IMR-90 (cell line): ENCODE results near the gene GABRD. TPM values are rescaled to one million over a fixed set of nuclear protein-coding genes. Genes with fewer than 3 reads are reported as not detected.

Source experiments
- ATAC-seq: fragments of 200-7000 bp; cut with Tn5 transposase; 2 replicates; pipeline ENCODE4 v1.9.1; 2020; ENCODE audit warnings: low read depth, mild to moderate bottlenecking, moderate library complexity
- BruUV-seq: library from RNA; stranded (reverse); fragments of 400-500 nt; replicated peaks from 2 replicates; lab custom pipeline; 2021; lab: Mats Ljungman, UMichigan
- CTCF ChIA-PET: fragments of 300-600 bp; formaldehyde crosslinking; extraction: SDS; loops from one replicate; lab custom pipeline; 2021; ENCODE audit warnings: antibody characterized with exemption; lab: Yijun Ruan, JAX
- POLR2A ChIA-PET: fragments of 300-600 bp; sonication (Branson Sonifier 250); formaldehyde crosslinking; loops from one replicate; lab custom pipeline; 2022; ENCODE audit warnings: antibody characterized with exemption; ENCODE audit not compliant: unreplicated experiment; lab: Charles Lee
- DNase-seq: peaks from one replicate; pipeline ENCODE4 v3.0.0; 2013
- H2AFZ ChIP-seq: replicated peaks from 2 replicates; pipeline ENCODE3; 2013; ENCODE audit warnings: low read length, mild to moderate bottlenecking; ENCODE audit not compliant: poor library complexity
- H2AK5ac ChIP-seq: 2 replicates; pipeline ENCODE4 v1.6.1; 2013; ENCODE audit warnings: low read depth, low read length, inconsistent platforms
- H2AK9ac ChIP-seq: replicated peaks from 2 replicates; pipeline ENCODE3; 2013; ENCODE audit warnings: mild to moderate bottlenecking, low read depth, low read length, moderate library complexity; ENCODE audit not compliant: poor library complexity
- H2BK120ac ChIP-seq: 2 replicates; pipeline ENCODE4 v1.6.1; 2013; ENCODE audit warnings: low read depth, low read length, inconsistent platforms
- H2BK15ac ChIP-seq: 3 replicates; pipeline ENCODE4 v1.6.1; 2013; ENCODE audit warnings: low read depth, low read length, inconsistent platforms
- H2BK20ac ChIP-seq: 2 replicates; pipeline ENCODE4 v1.6.1; 2013; ENCODE audit warnings: low read depth, mild to moderate bottlenecking, inconsistent platforms, low read length, moderate library complexity
- H2BK5ac ChIP-seq: 2 replicates; pipeline ENCODE4 v1.6.1; 2013; ENCODE audit warnings: mild to moderate bottlenecking, low read depth, low read length, inconsistent platforms; ENCODE audit not compliant: poor library complexity, severe bottlenecking
- H3K14ac ChIP-seq: replicated peaks from 2 replicates; pipeline ENCODE4 v1.6.1; 2013; ENCODE audit warnings: low read depth, low read length, inconsistent platforms
- H3K18ac ChIP-seq: 2 replicates; pipeline ENCODE4 v1.6.1; 2013; ENCODE audit warnings: low read depth, low read length, control low read depth
- H3K23ac ChIP-seq: 2 replicates; pipeline ENCODE4 v1.6.1; 2013; ENCODE audit warnings: low read depth, low read length, inconsistent platforms
- H3K27ac ChIP-seq: 2 replicates; pipeline ENCODE4 v1.5.1; 2013; ENCODE audit warnings: mild to moderate bottlenecking, control low read depth, low read length; ENCODE audit not compliant: insufficient read depth
- H3K27me3 ChIP-seq: 2 replicates; pipeline ENCODE4 v1.6.1; 2013; ENCODE audit warnings: low read length; ENCODE audit not compliant: control insufficient read depth, insufficient read depth
- H3K36me3 ChIP-seq: 2 replicates; pipeline ENCODE4 v1.6.1; 2013; ENCODE audit warnings: low read length, mixed read lengths; ENCODE audit not compliant: control insufficient read depth, insufficient read depth
- H3K4ac ChIP-seq: 2 replicates; pipeline ENCODE4 v1.6.1; 2013; ENCODE audit warnings: low read depth, low read length, inconsistent platforms
- H3K4me1 ChIP-seq: 2 replicates; pipeline ENCODE4 v1.6.1; 2013; ENCODE audit warnings: low read length, mixed read lengths; ENCODE audit not compliant: control insufficient read depth, insufficient read depth
- H3K4me2 ChIP-seq: 2 replicates; pipeline ENCODE4 v1.6.1; 2013; ENCODE audit warnings: low read depth, mild to moderate bottlenecking, control low read depth, low read length, moderate library complexity
- H3K4me3 ChIP-seq: 2 replicates; pipeline ENCODE4 v1.5.1; 2013; ENCODE audit warnings: low read depth, mild to moderate bottlenecking, control low read depth, low read length, moderate library complexity; ENCODE audit not compliant: insufficient read depth
- H3K56ac ChIP-seq: 2 replicates; pipeline ENCODE4 v1.6.1; 2013; ENCODE audit warnings: low read length, inconsistent platforms; ENCODE audit not compliant: insufficient read depth; ENCODE audit errors: extremely low read depth
- H3K79me1 ChIP-seq, 2 experiments: 2 replicates each; pipeline ENCODE4 v1.6.1; 2013; ENCODE audit warnings: low read length in 2 of 2, inconsistent platforms in 1 of 2, low read depth in 1 of 2
- H3K9ac ChIP-seq: 2 replicates; pipeline ENCODE4 v1.6.1; 2013; ENCODE audit warnings: low read depth, low read length, control low read depth
- H3K9me1 ChIP-seq: 2 replicates; pipeline ENCODE4 v1.6.1; 2013; ENCODE audit warnings: low read length, inconsistent platforms; ENCODE audit not compliant: insufficient read depth
- H3K9me3 ChIP-seq: 2 replicates; pipeline ENCODE4 v1.6.1; 2013; ENCODE audit warnings: low read length; ENCODE audit not compliant: control insufficient read depth, insufficient read depth
- H4K20me1 ChIP-seq: 2 replicates; pipeline ENCODE4 v1.6.1; 2013; ENCODE audit warnings: low read length, inconsistent platforms; ENCODE audit not compliant: insufficient read depth
- H4K5ac ChIP-seq: 2 replicates; pipeline ENCODE4 v1.6.1; 2013; ENCODE audit warnings: mild to moderate bottlenecking, low read depth, low read length, control low read depth
- H4K8ac ChIP-seq, 2 experiments: 2 replicates each; pipeline ENCODE4 v1.6.1; 2013; ENCODE audit warnings: low read depth in 2 of 2, low read length in 2 of 2, control low read depth in 1 of 2, inconsistent platforms in 1 of 2
- H4K91ac ChIP-seq: 2 replicates; pipeline ENCODE4 v1.6.1; 2013; ENCODE audit warnings: low read depth, low read length, inconsistent platforms; ENCODE audit not compliant: insufficient read depth
- BHLHE40 ChIP-seq: fragments of 150-350 bp; IDR thresholded peaks from 2 replicates; pipeline ENCODE4 v1.6.1; 2016; ENCODE audit warnings: mild to moderate bottlenecking, low read depth, low read length
- CEBPB ChIP-seq: IDR thresholded peaks from 2 replicates; pipeline ENCODE4 v1.6.1; 2012; ENCODE audit warnings: low read depth, low read length, improper control_type of control experiment
- FOS ChIP-seq: fragments of 150-350 bp; IDR thresholded peaks from 2 replicates; pipeline ENCODE4 v1.6.1; 2016; ENCODE audit warnings: low read depth, low read length
- MAFK ChIP-seq: IDR thresholded peaks from 2 replicates; pipeline ENCODE4 v1.6.1; 2012; ENCODE audit warnings: low read depth, low read length, improper control_type of control experiment
- MAZ ChIP-seq: IDR thresholded peaks from 2 replicates; pipeline ENCODE4 v1.6.1; 2012; ENCODE audit warnings: low read depth, mild to moderate bottlenecking, low read length, improper control_type of control experiment, moderate library complexity, borderline replicate concordance
- POLR2A ChIP-seq: IDR thresholded peaks from 2 replicates; pipeline ENCODE4 v1.6.1; 2012; ENCODE audit warnings: mild to moderate bottlenecking, low read depth, low read length
- RFX5 ChIP-seq: IDR thresholded peaks from 2 replicates; pipeline ENCODE4 v1.8.0; 2012; ENCODE audit warnings: low read depth, mild to moderate bottlenecking, low read length, moderate library complexity
- SMC3 ChIP-seq: fragments of 150-350 bp; IDR thresholded peaks from 2 replicates; pipeline ENCODE4 v1.6.1; 2016; ENCODE audit warnings: low read depth, mild to moderate bottlenecking, antibody characterized with exemption, low read length, moderate library complexity
- WGBS, 2 experiments: methylation state at CpG; one replicate each; pipeline versions ENCODE4 v1.1.5 to v1.1.7; 2013; ENCODE audit warnings: missing lambda C conversion rate in 2 of 2; ENCODE audit not compliant: insufficient read length in 1 of 2; ENCODE audit errors: extremely low coverage in 2 of 2; 5-methylcytosine and 5-hydroxymethylcytosine counted together
- dilution Hi-C: fragments of 300-500 bp; cut with HindIII; formaldehyde crosslinking; loops from one replicate; pipeline ENCODE4 v1.14.3; 2018; ENCODE audit warnings: low sequenced_read_pairs; ENCODE audit not compliant: unreplicated experiment
- in situ Hi-C: fragments of 300-500 bp; cut with MboI; formaldehyde crosslinking; loops from 3 replicates; pipeline ENCODE4 v1.14.3; 2019; ENCODE audit warnings: low sequenced_read_pairs, inconsistent platforms, mixed read lengths
- intact Hi-C: fragments of 100-400 bp; cut with micrococcal nuclease; formaldehyde crosslinking; loops from 2 replicates; pipeline ENCODE4 v1.10.0; 2022
- polyA plus RNA-seq, 3 experiments: library from polyadenylated mRNA; depleted of rRNA; stranded (reverse); fragments of >200 nt; gene quantifications; 2 replicates each; pipeline ENCODE4 v1.2.3, GENCODE V29; 2012; ENCODE audit warnings: low replicate concordance in 1 of 3
- total RNA-seq: library from RNA; depleted of rRNA; stranded (reverse); fragments of >200 nt; gene quantifications from 2 replicates; pipeline ENCODE4 v1.2.3, GENCODE V29; 2012
- TF ChIP-seq, protein P1 (sequence below): fragments of 150-350 bp; IDR thresholded peaks from 2 replicates; pipeline ENCODE4 v1.6.1; 2017; ENCODE audit warnings: mild to moderate bottlenecking, antibody characterized with exemption, low read length, low read depth
- TF ChIP-seq, protein P2 (sequence below): conservative IDR thresholded peaks from 2 replicates; pipeline ENCODE4 v1.5.1; 2012; ENCODE audit warnings: mild to moderate bottlenecking, low read depth, low read length, improper control_type of control experiment
- TF ChIP-seq, protein P3 (sequence below): fragments of 150-350 bp; IDR thresholded peaks from 2 replicates; pipeline ENCODE4 v1.6.1; 2016; ENCODE audit warnings: low read depth, mild to moderate bottlenecking, low read length, moderate library complexity, borderline replicate concordance

The GABRD gene
- total and polyA plus RNA-seq, 2 of the 4 experiments (the other 2 are of a cell fraction), result not detected

DNA sequence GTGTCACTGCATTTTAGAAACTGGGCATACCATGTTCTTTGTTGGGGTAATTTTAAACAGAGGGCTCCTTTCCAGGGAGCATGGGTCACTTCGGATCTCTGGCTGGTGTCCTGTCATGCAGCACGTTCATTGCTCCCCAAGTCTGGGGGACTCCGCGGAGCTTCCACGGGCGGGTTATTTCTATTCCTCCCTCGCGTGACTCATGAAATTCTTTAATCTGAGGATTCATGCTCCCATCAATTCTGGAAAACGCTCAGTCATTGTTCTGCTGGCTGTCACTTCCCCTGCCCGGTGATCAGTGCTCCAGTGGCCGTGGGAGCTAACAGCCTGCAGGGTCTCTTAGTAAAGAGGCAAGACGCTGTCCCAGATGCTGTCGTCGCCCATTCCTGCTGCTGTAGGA, 43.6 kb upstream of the GABRD start:
- no peaks in the 10 kb centered on the region for H3K4me1 ChIP-seq
- DNase-seq (no peak), ATAC-seq (no peak)
- H2BK15ac ChIP-seq, result no peak overlapping the region
- peaks cover 5% of the 10 kb centered on the region; the same call in 1 of the 2 replicates for H3K9me3 ChIP-seq
- no peak overlapping the region for H3K4me3 ChIP-seq
- dilution Hi-C loops, result no loop called here
- no peak overlapping the region for H3K9ac ChIP-seq
- H3K27me3 ChIP-seq, result peaks cover 17% of the 10 kb centered on the region; the same call in 1 of the 2 replicates
- H4K91ac ChIP-seq, result no peak overlapping the region
- H3K79me1 ChIP-seq, result no peaks in the 10 kb centered on the region
- TF ChIP-seq MAFK, result no peak
- TF ChIP-seq, protein P1, sequence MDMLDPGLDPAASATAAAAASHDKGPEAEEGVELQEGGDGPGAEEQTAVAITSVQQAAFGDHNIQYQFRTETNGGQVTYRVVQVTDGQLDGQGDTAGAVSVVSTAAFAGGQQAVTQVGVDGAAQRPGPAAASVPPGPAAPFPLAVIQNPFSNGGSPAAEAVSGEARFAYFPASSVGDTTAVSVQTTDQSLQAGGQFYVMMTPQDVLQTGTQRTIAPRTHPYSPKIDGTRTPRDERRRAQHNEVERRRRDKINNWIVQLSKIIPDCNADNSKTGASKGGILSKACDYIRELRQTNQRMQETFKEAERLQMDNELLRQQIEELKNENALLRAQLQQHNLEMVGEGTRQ, result no peak
- TF ChIP-seq FOS, result no peak
- TF ChIP-seq RFX5, result no peak
- TF ChIP-seq POLR2A, result no peak
- no peak for TF ChIP-seq SMC3
- TF ChIP-seq, protein P2, sequence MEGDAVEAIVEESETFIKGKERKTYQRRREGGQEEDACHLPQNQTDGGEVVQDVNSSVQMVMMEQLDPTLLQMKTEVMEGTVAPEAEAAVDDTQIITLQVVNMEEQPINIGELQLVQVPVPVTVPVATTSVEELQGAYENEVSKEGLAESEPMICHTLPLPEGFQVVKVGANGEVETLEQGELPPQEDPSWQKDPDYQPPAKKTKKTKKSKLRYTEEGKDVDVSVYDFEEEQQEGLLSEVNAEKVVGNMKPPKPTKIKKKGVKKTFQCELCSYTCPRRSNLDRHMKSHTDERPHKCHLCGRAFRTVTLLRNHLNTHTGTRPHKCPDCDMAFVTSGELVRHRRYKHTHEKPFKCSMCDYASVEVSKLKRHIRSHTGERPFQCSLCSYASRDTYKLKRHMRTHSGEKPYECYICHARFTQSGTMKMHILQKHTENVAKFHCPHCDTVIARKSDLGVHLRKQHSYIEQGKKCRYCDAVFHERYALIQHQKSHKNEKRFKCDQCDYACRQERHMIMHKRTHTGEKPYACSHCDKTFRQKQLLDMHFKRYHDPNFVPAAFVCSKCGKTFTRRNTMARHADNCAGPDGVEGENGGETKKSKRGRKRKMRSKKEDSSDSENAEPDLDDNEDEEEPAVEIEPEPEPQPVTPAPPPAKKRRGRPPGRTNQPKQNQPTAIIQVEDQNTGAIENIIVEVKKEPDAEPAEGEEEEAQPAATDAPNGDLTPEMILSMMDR, result no peak
- TF ChIP-seq MAZ, result no peak
- no peak for TF ChIP-seq CEBPB
- TF ChIP-seq BHLHE40, result no peak
- TF ChIP-seq, protein P3, sequence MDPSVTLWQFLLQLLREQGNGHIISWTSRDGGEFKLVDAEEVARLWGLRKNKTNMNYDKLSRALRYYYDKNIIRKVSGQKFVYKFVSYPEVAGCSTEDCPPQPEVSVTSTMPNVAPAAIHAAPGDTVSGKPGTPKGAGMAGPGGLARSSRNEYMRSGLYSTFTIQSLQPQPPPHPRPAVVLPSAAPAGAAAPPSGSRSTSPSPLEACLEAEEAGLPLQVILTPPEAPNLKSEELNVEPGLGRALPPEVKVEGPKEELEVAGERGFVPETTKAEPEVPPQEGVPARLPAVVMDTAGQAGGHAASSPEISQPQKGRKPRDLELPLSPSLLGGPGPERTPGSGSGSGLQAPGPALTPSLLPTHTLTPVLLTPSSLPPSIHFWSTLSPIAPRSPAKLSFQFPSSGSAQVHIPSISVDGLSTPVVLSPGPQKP, result no peak
- no peaks in the 10 kb centered on the region for H3K36me3 ChIP-seq
- ChIA-PET POLR2A (no interaction called here), CTCF (no interaction called here)
- H2BK5ac ChIP-seq, result no peak overlapping the region
- H4K20me1 ChIP-seq, result 0 out of 2 replicates have a peak, but pooled peaks cover 6% of the 10 kb centered on the region
- no peak overlapping the region for H3K23ac ChIP-seq
- intact Hi-C loops, result no loop called here
- no peak overlapping the region for H2BK120ac ChIP-seq
- no peak overlapping the region for H2BK20ac ChIP-seq
- no peak overlapping the region for H3K14ac ChIP-seq
- no peak overlapping the region for H3K27ac ChIP-seq
- H2AK9ac ChIP-seq, result no peak overlapping the region
- no peak overlapping the region for H4K5ac ChIP-seq
- no peaks in the 10 kb centered on the region for H3K9me1 ChIP-seq
- H4K8ac ChIP-seq, result no peak overlapping the region
- no peak overlapping the region for H3K56ac ChIP-seq
- no peak overlapping the region for H3K4me2 ChIP-seq
- no TSS peak for BruUV-seq
- H2AFZ ChIP-seq, result no peak overlapping the region
- H3K18ac ChIP-seq, result no peak overlapping the region
- WGBS, 2 experiments, result 73% methylated on average over 12 of the region's 14 CpGs; no CpG with 5 or more reads in 1 of the 2 experiments
- H2AK5ac ChIP-seq, result no peak overlapping the region
- H3K4ac ChIP-seq, result no peak overlapping the region
- in situ Hi-C loops, result no loop called here
